Loucy (cell line): ENCODE data around the gene PACRG.

Source experiments
- EZH2phosphoT487 ChIP-seq: fragments of 200-600 bp; IDR thresholded peaks from 2 replicates; pipeline ENCODE4 v1.6.1; 2018; ENCODE audit warnings: antibody characterized with exemption, mild to moderate bottlenecking, moderate library complexity, borderline replicate concordance
- TF ChIP-seq, protein P1 (sequence below): fragments of 200-600 bp; sonication (generic); conservative IDR thresholded peaks from 2 replicates; pipeline ENCODE4 v1.5.1; 2014; ENCODE audit warnings: mild to moderate bottlenecking, antibody characterized with exemption, low read length

DNA sequence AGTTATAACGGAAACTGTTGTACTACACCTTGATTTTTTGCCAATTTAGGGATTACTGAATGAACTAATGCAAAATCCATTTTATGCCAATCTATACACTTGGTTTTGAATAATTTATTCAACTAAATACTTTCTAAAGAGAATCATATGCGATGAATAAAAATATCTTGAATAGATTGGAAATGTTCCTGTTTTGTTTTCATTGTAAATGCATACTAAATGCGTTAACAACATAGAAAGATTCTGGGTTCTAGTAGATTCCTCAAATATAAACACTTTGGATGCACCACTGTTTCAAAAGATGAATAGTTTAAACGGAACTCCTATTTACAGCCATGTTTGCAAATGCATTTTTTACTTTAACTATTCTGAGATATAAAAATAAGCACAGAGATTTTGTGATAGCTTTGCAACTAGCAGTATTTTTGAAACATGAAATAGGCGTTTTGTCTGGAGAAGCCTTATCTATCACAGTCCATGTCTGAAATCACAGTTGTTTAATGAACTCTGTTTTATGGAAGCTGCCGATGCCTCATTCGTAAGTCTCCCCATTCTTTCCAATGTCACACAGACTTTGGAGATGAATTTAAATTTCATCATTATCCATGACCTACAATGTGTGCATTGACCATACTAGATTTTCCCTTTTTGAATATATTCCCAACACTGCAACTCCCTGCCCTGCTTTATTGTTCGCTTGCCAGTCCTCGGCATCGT, 409.1 kb downstream of the PACRG start:
- TF ChIP-seq EZH2phosphoT487: no peak
- TF ChIP-seq, protein P1, sequence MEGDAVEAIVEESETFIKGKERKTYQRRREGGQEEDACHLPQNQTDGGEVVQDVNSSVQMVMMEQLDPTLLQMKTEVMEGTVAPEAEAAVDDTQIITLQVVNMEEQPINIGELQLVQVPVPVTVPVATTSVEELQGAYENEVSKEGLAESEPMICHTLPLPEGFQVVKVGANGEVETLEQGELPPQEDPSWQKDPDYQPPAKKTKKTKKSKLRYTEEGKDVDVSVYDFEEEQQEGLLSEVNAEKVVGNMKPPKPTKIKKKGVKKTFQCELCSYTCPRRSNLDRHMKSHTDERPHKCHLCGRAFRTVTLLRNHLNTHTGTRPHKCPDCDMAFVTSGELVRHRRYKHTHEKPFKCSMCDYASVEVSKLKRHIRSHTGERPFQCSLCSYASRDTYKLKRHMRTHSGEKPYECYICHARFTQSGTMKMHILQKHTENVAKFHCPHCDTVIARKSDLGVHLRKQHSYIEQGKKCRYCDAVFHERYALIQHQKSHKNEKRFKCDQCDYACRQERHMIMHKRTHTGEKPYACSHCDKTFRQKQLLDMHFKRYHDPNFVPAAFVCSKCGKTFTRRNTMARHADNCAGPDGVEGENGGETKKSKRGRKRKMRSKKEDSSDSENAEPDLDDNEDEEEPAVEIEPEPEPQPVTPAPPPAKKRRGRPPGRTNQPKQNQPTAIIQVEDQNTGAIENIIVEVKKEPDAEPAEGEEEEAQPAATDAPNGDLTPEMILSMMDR: no peak
